IMR-90 (cell line): Measurements from ENCODE around the gene GFER. TPM values are rescaled to one million over a fixed set of nuclear protein-coding genes. Genes with fewer than 3 reads are reported as not detected.
A peak's percentile ranks its signal among the peaks of the same experiment; 100 is the strongest.

Experiments used
- ATAC-seq: fragments of 200-7000 bp; cut with Tn5 transposase; 2 replicates; pipeline ENCODE4 v1.9.1; 2020; ENCODE audit warnings: low read depth, mild to moderate bottlenecking, moderate library complexity
- BruUV-seq: library from RNA; stranded (reverse); fragments of 400-500 nt; replicated peaks from 2 replicates; lab custom pipeline; 2021; lab: Mats Ljungman, UMichigan
- CTCF ChIA-PET: fragments of 300-600 bp; formaldehyde crosslinking; extraction: SDS; loops from one replicate; lab custom pipeline; 2021; ENCODE audit warnings: antibody characterized with exemption; lab: Yijun Ruan, JAX
- POLR2A ChIA-PET: fragments of 300-600 bp; sonication (Branson Sonifier 250); formaldehyde crosslinking; loops from one replicate; lab custom pipeline; 2022; ENCODE audit warnings: antibody characterized with exemption; ENCODE audit not compliant: unreplicated experiment; lab: Charles Lee
- DNase-seq: peaks from one replicate; pipeline ENCODE4 v3.0.0; 2013
- H2AFZ ChIP-seq: replicated peaks from 2 replicates; pipeline ENCODE3; 2013; ENCODE audit warnings: low read length, mild to moderate bottlenecking; ENCODE audit not compliant: poor library complexity
- H2AK5ac ChIP-seq: 2 replicates; pipeline ENCODE4 v1.6.1; 2013; ENCODE audit warnings: low read depth, low read length, inconsistent platforms
- H2AK9ac ChIP-seq: replicated peaks from 2 replicates; pipeline ENCODE3; 2013; ENCODE audit warnings: mild to moderate bottlenecking, low read depth, low read length, moderate library complexity; ENCODE audit not compliant: poor library complexity
- H2BK120ac ChIP-seq: 2 replicates; pipeline ENCODE4 v1.6.1; 2013; ENCODE audit warnings: low read depth, low read length, inconsistent platforms
- H2BK15ac ChIP-seq: 3 replicates; pipeline ENCODE4 v1.6.1; 2013; ENCODE audit warnings: low read depth, low read length, inconsistent platforms
- H2BK20ac ChIP-seq: 2 replicates; pipeline ENCODE4 v1.6.1; 2013; ENCODE audit warnings: low read depth, mild to moderate bottlenecking, inconsistent platforms, low read length, moderate library complexity
- H2BK5ac ChIP-seq: 2 replicates; pipeline ENCODE4 v1.6.1; 2013; ENCODE audit warnings: mild to moderate bottlenecking, low read depth, low read length, inconsistent platforms; ENCODE audit not compliant: poor library complexity, severe bottlenecking
- H3K14ac ChIP-seq: replicated peaks from 2 replicates; pipeline ENCODE4 v1.6.1; 2013; ENCODE audit warnings: low read depth, low read length, inconsistent platforms
- H3K18ac ChIP-seq: 2 replicates; pipeline ENCODE4 v1.6.1; 2013; ENCODE audit warnings: low read depth, low read length, control low read depth
- H3K23ac ChIP-seq: 2 replicates; pipeline ENCODE4 v1.6.1; 2013; ENCODE audit warnings: low read depth, low read length, inconsistent platforms
- H3K27ac ChIP-seq: 2 replicates; pipeline ENCODE4 v1.5.1; 2013; ENCODE audit warnings: mild to moderate bottlenecking, control low read depth, low read length; ENCODE audit not compliant: insufficient read depth
- H3K27me3 ChIP-seq: 2 replicates; pipeline ENCODE4 v1.6.1; 2013; ENCODE audit warnings: low read length; ENCODE audit not compliant: control insufficient read depth, insufficient read depth
- H3K36me3 ChIP-seq: 2 replicates; pipeline ENCODE4 v1.6.1; 2013; ENCODE audit warnings: low read length, mixed read lengths; ENCODE audit not compliant: control insufficient read depth, insufficient read depth
- H3K4ac ChIP-seq: 2 replicates; pipeline ENCODE4 v1.6.1; 2013; ENCODE audit warnings: low read depth, low read length, inconsistent platforms
- H3K4me1 ChIP-seq: 2 replicates; pipeline ENCODE4 v1.6.1; 2013; ENCODE audit warnings: low read length, mixed read lengths; ENCODE audit not compliant: control insufficient read depth, insufficient read depth
- H3K4me2 ChIP-seq: 2 replicates; pipeline ENCODE4 v1.6.1; 2013; ENCODE audit warnings: low read depth, mild to moderate bottlenecking, control low read depth, low read length, moderate library complexity
- H3K4me3 ChIP-seq: 2 replicates; pipeline ENCODE4 v1.5.1; 2013; ENCODE audit warnings: low read depth, mild to moderate bottlenecking, control low read depth, low read length, moderate library complexity; ENCODE audit not compliant: insufficient read depth
- H3K56ac ChIP-seq: 2 replicates; pipeline ENCODE4 v1.6.1; 2013; ENCODE audit warnings: low read length, inconsistent platforms; ENCODE audit not compliant: insufficient read depth; ENCODE audit errors: extremely low read depth
- H3K79me1 ChIP-seq, 2 experiments: 2 replicates each; pipeline ENCODE4 v1.6.1; 2013; ENCODE audit warnings: low read length in 2 of 2, inconsistent platforms in 1 of 2, low read depth in 1 of 2
- H3K9ac ChIP-seq: 2 replicates; pipeline ENCODE4 v1.6.1; 2013; ENCODE audit warnings: low read depth, low read length, control low read depth
- H3K9me1 ChIP-seq: 2 replicates; pipeline ENCODE4 v1.6.1; 2013; ENCODE audit warnings: low read length, inconsistent platforms; ENCODE audit not compliant: insufficient read depth
- H3K9me3 ChIP-seq: 2 replicates; pipeline ENCODE4 v1.6.1; 2013; ENCODE audit warnings: low read length; ENCODE audit not compliant: control insufficient read depth, insufficient read depth
- H4K20me1 ChIP-seq: 2 replicates; pipeline ENCODE4 v1.6.1; 2013; ENCODE audit warnings: low read length, inconsistent platforms; ENCODE audit not compliant: insufficient read depth
- H4K5ac ChIP-seq: 2 replicates; pipeline ENCODE4 v1.6.1; 2013; ENCODE audit warnings: mild to moderate bottlenecking, low read depth, low read length, control low read depth
- H4K8ac ChIP-seq, 2 experiments: 2 replicates each; pipeline ENCODE4 v1.6.1; 2013; ENCODE audit warnings: low read depth in 2 of 2, low read length in 2 of 2, control low read depth in 1 of 2, inconsistent platforms in 1 of 2
- H4K91ac ChIP-seq: 2 replicates; pipeline ENCODE4 v1.6.1; 2013; ENCODE audit warnings: low read depth, low read length, inconsistent platforms; ENCODE audit not compliant: insufficient read depth
- BHLHE40 ChIP-seq: fragments of 150-350 bp; IDR thresholded peaks from 2 replicates; pipeline ENCODE4 v1.6.1; 2016; ENCODE audit warnings: mild to moderate bottlenecking, low read depth, low read length
- CEBPB ChIP-seq: IDR thresholded peaks from 2 replicates; pipeline ENCODE4 v1.6.1; 2012; ENCODE audit warnings: low read depth, low read length, improper control_type of control experiment
- CHD1 ChIP-seq: IDR thresholded peaks from 2 replicates; pipeline ENCODE4 v1.6.1; 2012; ENCODE audit warnings: low read depth, low read length, improper control_type of control experiment
- ELK1 ChIP-seq: fragments of 150-350 bp; IDR thresholded peaks from 2 replicates; pipeline ENCODE4 v1.6.1; 2016; ENCODE audit warnings: low read depth, mild to moderate bottlenecking, low read length, moderate library complexity, borderline replicate concordance
- FOS ChIP-seq: fragments of 150-350 bp; IDR thresholded peaks from 2 replicates; pipeline ENCODE4 v1.6.1; 2016; ENCODE audit warnings: low read depth, low read length
- MAFK ChIP-seq: IDR thresholded peaks from 2 replicates; pipeline ENCODE4 v1.6.1; 2012; ENCODE audit warnings: low read depth, low read length, improper control_type of control experiment
- MAZ ChIP-seq: IDR thresholded peaks from 2 replicates; pipeline ENCODE4 v1.6.1; 2012; ENCODE audit warnings: low read depth, mild to moderate bottlenecking, low read length, improper control_type of control experiment, moderate library complexity, borderline replicate concordance
- MXI1 ChIP-seq: IDR thresholded peaks from 2 replicates; pipeline ENCODE4 v1.6.1; 2012; ENCODE audit warnings: low read depth, mild to moderate bottlenecking, low read length, moderate library complexity, borderline replicate concordance
- NFE2L2 ChIP-seq: fragments of 150-350 bp; IDR thresholded peaks from 2 replicates; pipeline ENCODE4 v1.6.1; 2016; ENCODE audit warnings: low read depth, mild to moderate bottlenecking, low read length
- POLR2A ChIP-seq: IDR thresholded peaks from 2 replicates; pipeline ENCODE4 v1.6.1; 2012; ENCODE audit warnings: mild to moderate bottlenecking, low read depth, low read length
- RAD21 ChIP-seq: IDR thresholded peaks from 2 replicates; pipeline ENCODE4 v1.6.1; 2012; ENCODE audit warnings: low read length, improper control_type of control experiment
- RFX5 ChIP-seq: IDR thresholded peaks from 2 replicates; pipeline ENCODE4 v1.8.0; 2012; ENCODE audit warnings: low read depth, mild to moderate bottlenecking, low read length, moderate library complexity
- SMC3 ChIP-seq: fragments of 150-350 bp; IDR thresholded peaks from 2 replicates; pipeline ENCODE4 v1.6.1; 2016; ENCODE audit warnings: low read depth, mild to moderate bottlenecking, antibody characterized with exemption, low read length, moderate library complexity
- USF2 ChIP-seq: fragments of 150-350 bp; IDR thresholded peaks from 2 replicates; pipeline ENCODE4 v1.6.1; 2017; ENCODE audit warnings: mild to moderate bottlenecking, antibody characterized with exemption, low read length, low read depth
- WGBS, 2 experiments: methylation state at CpG; one replicate each; pipeline versions ENCODE4 v1.1.5 to v1.1.7; 2013; ENCODE audit warnings: missing lambda C conversion rate in 2 of 2; ENCODE audit not compliant: insufficient read length in 1 of 2; ENCODE audit errors: extremely low coverage in 2 of 2; 5-methylcytosine and 5-hydroxymethylcytosine counted together
- dilution Hi-C: fragments of 300-500 bp; cut with HindIII; formaldehyde crosslinking; loops from one replicate; pipeline ENCODE4 v1.14.3; 2018; ENCODE audit warnings: low sequenced_read_pairs; ENCODE audit not compliant: unreplicated experiment
- in situ Hi-C: fragments of 300-500 bp; cut with MboI; formaldehyde crosslinking; loops from 3 replicates; pipeline ENCODE4 v1.14.3; 2019; ENCODE audit warnings: low sequenced_read_pairs, inconsistent platforms, mixed read lengths
- intact Hi-C: fragments of 100-400 bp; cut with micrococcal nuclease; formaldehyde crosslinking; loops from 2 replicates; pipeline ENCODE4 v1.10.0; 2022
- polyA plus RNA-seq, 3 experiments: library from polyadenylated mRNA; depleted of rRNA; stranded (reverse); fragments of >200 nt; gene quantifications; 2 replicates each; pipeline ENCODE4 v1.2.3, GENCODE V29; 2012; ENCODE audit warnings: low replicate concordance in 1 of 3
- total RNA-seq: library from RNA; depleted of rRNA; stranded (reverse); fragments of >200 nt; gene quantifications from 2 replicates; pipeline ENCODE4 v1.2.3, GENCODE V29; 2012
- TF ChIP-seq, protein P1 (sequence below): conservative IDR thresholded peaks from 2 replicates; pipeline ENCODE4 v1.5.1; 2012; ENCODE audit warnings: mild to moderate bottlenecking, low read depth, low read length, improper control_type of control experiment

The GFER gene
- total and polyA plus RNA-seq, 2 of the 4 experiments (the other 2 are of a cell fraction) = 6.8 to 19.8 TPM

DNA sequence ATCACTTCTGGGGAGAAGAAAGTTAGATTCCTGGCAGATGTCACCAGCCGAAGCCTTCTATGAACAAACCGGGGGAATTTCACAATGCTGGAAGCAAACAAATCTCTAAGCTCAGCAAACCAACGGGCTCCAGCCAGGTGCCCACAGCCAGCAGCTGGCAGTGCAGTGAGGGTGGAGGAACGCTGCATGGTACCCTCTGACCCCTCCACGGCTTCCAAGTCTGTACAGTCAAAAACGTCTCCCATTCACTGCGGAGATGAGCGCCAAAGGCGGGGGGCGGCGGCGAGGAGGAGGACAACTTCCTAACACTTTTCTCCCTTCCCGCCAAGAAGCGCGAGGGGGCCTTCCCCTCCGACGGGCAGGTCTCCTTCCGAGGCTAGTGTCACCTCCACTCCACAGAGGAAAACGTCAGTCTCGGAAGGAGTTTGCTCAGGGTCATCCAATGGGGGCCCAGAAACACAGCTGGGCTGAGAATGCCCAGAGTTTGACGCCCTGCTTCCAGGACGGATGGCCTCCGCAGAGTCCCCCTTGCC, 24.7 kb downstream of the GFER start:
- no peak overlapping the region for H3K18ac ChIP-seq
- no TSS peak for BruUV-seq
- H3K27ac ChIP-seq = peak overlapping the region; percentile 88
- H3K9me1 ChIP-seq = peaks cover 8% of the 10 kb centered on the region; the same call in 1 of the 2 replicates
- H3K4me3 ChIP-seq = peak overlapping the region; percentile 75
- peak overlapping the region; percentile 83 for H2AK5ac ChIP-seq
- H3K56ac ChIP-seq = peak overlapping the region; percentile 71
- 3% methylated on average over 13 of the region's 23 CpGs; no CpG with 5 or more reads in 1 of the 2 experiments for WGBS, 2 experiments
- peaks cover 28% of the 10 kb centered on the region for H3K4me1 ChIP-seq
- no peak overlapping the region for H2BK120ac ChIP-seq
- no peak overlapping the region for H2BK15ac ChIP-seq
- peak; percentile 44 for DNase-seq
- peak overlapping the region; percentile 95 for H3K23ac ChIP-seq
- CTCF ChIA-PET = interaction anchor here (1.4 kb wide), 1 partner anchor 132 kb away, joined by 4 read pairs; no protein-coding TSS in a partner anchor
- POLR2A ChIA-PET = no interaction called here
- dilution Hi-C loops (no loop called here), in situ Hi-C loops (no loop called here), intact Hi-C loops (no loop called here)
- peak overlapping the region; percentile 80 for H3K4ac ChIP-seq
- no peaks in the 10 kb centered on the region for H3K27me3 ChIP-seq
- no peaks in the 10 kb centered on the region for H3K9me3 ChIP-seq
- H2AK9ac ChIP-seq = peak overlapping the region; percentile 98
- H4K20me1 ChIP-seq = peaks cover 55% of the 10 kb centered on the region
- 0 out of 2 replicates have a peak, but pooled peaks have one; percentile 33 for TF ChIP-seq MXI1
- TF ChIP-seq RAD21 = no peak
- no peak for TF ChIP-seq SMC3
- peak; percentile 78 for TF ChIP-seq CEBPB
- no peak for TF ChIP-seq NFE2L2
- no peak for TF ChIP-seq FOS
- 0 out of 2 replicates have a peak, but pooled peaks have one; percentile 16 for TF ChIP-seq POLR2A
- TF ChIP-seq MAFK = 0 out of 2 replicates have a peak, but pooled peaks have one; percentile 2
- TF ChIP-seq, protein P1, sequence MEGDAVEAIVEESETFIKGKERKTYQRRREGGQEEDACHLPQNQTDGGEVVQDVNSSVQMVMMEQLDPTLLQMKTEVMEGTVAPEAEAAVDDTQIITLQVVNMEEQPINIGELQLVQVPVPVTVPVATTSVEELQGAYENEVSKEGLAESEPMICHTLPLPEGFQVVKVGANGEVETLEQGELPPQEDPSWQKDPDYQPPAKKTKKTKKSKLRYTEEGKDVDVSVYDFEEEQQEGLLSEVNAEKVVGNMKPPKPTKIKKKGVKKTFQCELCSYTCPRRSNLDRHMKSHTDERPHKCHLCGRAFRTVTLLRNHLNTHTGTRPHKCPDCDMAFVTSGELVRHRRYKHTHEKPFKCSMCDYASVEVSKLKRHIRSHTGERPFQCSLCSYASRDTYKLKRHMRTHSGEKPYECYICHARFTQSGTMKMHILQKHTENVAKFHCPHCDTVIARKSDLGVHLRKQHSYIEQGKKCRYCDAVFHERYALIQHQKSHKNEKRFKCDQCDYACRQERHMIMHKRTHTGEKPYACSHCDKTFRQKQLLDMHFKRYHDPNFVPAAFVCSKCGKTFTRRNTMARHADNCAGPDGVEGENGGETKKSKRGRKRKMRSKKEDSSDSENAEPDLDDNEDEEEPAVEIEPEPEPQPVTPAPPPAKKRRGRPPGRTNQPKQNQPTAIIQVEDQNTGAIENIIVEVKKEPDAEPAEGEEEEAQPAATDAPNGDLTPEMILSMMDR = no peak
- TF ChIP-seq RFX5 = no peak
- no peak for TF ChIP-seq ELK1
- peak; percentile 26; the same call in 1 of the 2 replicates for TF ChIP-seq MAZ
- TF ChIP-seq BHLHE40 = no peak
- no peak for TF ChIP-seq CHD1
- TF ChIP-seq USF2 = no peak
- ATAC-seq = peak; percentile 3
- peak overlapping the region; percentile 95 for H3K9ac ChIP-seq
- H4K8ac ChIP-seq = peak overlapping the region in 1 of 2 experiments; percentile 14; a peak in 1 of 4 replicates
- H3K79me1 ChIP-seq = peaks cover 15 to 65% of the 10 kb centered on the region in 2 experiments; a peak in 3 of 4 replicates
- peaks cover 9% of the 10 kb centered on the region for H3K36me3 ChIP-seq
- peak overlapping the region; percentile 40 for H4K5ac ChIP-seq
- H4K91ac ChIP-seq = peak overlapping the region; percentile 24; the same call in 1 of the 2 replicates
- H2BK5ac ChIP-seq = peak overlapping the region; percentile 60
- H3K4me2 ChIP-seq = peak overlapping the region; percentile 97
- no peak overlapping the region for H2BK20ac ChIP-seq
- H3K14ac ChIP-seq = peak overlapping the region; percentile 83
- peak overlapping the region; percentile 79 for H2AFZ ChIP-seq
